Measurements from ENCODE around the gene GCSAM.

GCSAM gene

DNA sequence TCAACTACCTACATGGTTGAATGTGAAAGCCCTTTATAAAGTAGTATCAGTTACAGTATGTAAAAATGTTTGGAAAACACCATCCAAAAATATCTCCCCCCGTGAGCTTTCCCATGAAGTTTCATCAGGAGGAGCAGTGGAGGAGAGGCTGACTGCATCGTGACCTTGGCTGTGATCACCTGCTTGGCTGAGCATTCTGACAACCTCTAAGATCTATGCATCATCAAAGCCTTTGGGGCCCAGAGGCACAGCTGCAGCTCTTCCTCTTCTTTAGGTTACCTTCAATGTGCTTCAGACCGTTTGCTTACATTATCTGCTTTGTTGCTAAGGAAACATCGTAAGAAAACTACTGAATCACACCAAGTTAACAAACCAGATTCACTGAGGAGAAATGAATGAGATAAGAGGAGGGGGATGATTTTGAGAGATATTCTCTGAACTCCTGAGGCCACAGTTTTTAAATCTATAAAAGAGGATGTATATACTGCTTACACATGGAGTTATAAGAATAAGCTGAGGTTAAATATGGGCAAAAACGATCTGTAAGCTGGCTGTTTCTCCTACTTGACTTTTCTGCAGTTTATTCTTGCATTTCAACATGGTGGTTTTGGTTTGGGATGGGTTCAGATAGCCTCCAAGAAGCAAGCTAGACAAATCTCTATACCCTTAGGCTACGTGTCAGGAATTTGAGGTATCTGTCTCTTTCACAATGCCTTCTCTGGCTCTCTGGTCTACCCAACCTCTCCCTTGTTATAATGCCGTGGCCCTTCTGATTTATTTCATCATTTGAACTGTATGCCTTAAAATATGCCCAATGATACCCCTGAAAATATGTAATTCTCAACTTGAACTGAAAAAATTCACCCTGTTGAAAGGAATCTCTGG, 4.0 kb downstream of the GCSAM start:
- DNase-seq: no peak

DNA sequence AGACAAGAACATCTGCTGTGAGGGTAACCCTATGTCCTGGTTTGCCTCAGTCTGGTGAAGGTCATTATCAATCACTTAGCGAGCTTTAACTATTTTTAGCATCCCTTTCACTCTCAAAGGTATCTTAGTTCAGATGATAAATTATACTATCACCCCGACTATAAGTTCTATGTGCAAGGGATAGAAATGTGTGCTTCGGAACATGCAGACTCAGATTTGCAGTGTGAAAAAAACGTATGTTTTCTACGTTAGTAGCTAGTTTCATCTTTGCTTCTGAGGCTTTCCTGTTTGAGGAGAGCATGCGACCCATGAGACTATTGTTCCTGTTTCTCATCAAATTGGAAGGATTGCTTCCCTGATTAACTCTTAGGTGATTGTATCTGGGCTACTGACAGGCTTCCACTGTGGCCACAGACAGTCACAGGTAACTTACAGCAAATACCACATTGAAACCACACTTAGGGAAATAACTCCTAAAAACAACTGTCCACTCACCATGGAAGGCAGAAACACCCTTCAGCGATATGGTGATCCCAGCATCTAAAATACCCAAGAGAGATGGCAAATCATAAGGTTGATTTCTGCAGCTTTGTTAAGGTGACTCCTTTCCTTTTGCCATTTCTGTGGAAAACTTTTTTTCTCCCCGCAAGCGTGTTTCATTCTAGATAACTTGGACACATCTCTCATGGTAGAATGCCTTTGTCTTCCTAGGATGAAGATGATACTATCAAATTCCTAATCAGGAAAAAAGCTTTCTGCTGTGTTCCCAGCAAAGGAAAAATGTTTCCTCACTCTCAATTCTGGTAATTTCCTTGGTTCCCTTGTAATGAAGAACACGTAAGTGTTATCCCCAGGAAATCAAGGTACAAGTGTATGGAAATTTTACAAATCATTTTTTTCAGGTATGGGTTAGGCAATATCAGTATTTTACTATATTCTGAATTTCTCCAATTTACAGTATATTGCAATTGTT, 5.2 kb downstream of the GCSAM start:
- no peak for DNase-seq

DNA sequence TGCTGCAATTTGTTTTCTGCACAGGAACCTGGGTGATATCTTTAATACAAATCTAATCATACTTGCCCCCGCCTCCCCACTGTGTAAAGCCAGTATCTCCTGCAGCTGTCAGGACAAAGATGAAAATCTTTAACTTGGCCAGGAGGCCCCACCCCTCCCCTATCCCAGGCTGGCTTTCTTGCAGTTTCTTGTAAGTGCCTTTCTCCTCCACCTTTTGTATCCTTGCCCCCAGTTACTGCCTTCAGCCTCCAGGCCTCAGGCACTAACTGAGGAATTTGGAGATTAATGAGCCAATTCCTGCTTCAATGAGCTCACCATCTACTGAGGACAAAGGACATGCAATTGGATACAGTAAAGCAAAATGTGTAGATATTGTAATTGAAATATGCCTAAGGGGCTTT, 6.5 kb downstream of the GCSAM start:
- DNase-seq: no peak

DNA sequence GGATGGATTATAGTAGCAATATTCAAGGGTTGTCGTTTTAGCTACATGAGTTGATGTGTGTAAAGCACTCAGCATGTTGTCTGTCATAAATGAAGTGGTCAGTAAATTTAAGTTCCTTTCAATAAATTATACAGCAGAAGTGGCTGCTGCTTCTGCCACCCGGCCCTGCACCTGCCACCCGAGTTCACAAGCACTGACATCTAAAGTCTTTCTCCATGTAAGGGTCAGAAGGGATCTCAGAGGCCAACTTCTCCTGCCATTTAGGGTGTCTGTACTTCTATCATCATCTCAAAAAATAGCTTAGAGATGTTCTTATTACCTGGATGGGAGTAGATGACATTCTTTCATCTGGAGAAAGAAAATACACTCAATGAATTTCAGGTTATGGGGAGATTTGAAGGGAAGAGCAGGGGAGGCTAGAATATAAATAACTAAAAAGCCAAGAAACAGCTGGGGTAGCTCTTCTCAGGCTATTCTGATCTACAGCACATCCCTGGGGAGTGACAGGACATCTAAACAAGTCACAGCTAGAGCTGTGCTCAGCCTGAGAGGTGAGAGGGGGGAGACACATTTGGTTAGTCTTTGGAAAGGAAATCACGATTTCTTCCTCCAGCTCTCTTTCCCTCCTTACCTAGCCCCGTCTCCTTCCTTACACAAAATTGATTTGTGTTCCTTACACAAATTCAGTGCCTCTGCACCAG, 8.0 kb downstream of the GCSAM start:
- no peak for DNase-seq

DNA sequence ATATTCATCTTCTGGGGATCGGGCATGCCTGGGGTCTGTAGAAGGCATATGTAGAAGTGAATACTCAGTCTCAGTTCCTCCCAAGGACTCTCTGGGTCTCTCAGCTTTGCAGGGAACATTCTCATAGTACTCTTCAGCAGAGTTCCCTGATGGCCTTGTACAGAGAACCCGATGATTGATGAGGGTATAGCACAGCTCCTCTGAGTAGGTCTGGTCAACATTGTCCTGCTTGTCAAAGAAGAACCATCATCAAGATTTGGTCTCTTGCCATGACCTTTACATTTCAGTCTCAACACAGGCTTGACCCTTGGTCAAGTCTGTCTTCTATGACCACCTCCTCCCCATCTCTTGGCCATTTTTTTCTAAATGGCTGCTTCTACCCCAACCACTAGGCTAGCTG, 9.5 kb downstream of the GCSAM start:
- no peak for DNase-seq

DNA sequence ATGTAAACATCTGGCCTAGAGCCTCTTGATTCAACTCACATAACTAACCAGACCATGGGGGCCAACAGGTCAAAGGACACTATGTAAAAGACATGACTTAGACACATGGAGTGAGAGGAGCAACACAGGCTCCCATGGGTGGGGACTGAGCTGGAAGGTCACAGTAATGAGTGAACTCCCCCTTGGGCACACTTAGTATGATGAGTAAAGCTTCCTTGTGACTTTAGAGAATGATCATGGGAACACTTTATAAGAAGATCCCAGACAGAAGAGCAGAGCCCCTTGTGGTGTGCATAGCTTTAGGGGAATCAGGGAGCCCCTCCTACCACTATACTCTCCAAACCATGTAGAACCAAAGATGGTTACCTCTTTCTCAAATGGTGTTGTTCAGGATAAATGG, 10.2 kb downstream of the GCSAM start:
- DNase-seq: no peak

DNA sequence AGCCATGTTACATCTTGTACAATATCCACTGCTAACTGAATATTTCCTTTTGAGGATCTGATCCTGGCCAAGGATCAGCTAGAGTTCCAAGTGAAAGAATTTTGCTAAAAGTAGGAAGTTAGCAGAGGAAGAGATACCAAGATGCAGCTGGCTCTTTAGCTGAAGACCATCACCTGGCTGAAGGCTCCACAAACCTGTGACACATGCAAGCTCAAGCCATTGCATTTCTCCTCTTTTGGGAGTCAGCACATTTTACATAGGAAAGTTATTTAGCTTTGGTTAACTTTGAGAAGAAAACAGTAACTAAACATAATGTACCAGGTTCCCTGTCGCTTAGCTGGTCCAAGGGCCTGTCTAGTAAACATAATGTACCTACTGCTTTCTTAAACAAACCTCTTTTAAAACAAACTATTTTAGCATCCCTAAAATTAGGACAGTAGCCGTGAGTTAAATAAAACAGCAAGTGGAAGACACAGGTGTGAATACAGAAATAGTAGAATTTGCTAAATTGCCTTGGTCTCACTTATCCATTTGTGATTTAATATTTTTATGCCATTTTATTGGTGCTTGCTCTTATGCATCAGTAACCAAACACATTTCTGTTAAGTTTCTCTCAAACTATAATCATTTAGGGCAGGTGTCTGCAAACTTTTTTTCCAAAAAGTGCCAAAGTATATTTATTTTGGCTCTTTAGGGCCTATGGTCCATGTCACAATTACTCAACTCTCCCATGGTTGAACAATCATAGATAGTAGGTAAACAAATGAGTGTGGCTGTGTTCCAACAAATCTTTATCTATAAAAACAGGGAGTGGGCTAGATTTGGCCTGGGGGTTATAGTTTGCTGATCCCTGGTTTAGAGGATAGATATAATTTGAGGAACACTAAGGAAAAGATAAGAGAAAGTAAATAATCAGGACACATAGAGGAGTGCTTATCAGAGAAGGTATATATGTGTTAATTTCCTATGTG, 11.2 kb downstream of the GCSAM start:
- no peak for DNase-seq

DNA sequence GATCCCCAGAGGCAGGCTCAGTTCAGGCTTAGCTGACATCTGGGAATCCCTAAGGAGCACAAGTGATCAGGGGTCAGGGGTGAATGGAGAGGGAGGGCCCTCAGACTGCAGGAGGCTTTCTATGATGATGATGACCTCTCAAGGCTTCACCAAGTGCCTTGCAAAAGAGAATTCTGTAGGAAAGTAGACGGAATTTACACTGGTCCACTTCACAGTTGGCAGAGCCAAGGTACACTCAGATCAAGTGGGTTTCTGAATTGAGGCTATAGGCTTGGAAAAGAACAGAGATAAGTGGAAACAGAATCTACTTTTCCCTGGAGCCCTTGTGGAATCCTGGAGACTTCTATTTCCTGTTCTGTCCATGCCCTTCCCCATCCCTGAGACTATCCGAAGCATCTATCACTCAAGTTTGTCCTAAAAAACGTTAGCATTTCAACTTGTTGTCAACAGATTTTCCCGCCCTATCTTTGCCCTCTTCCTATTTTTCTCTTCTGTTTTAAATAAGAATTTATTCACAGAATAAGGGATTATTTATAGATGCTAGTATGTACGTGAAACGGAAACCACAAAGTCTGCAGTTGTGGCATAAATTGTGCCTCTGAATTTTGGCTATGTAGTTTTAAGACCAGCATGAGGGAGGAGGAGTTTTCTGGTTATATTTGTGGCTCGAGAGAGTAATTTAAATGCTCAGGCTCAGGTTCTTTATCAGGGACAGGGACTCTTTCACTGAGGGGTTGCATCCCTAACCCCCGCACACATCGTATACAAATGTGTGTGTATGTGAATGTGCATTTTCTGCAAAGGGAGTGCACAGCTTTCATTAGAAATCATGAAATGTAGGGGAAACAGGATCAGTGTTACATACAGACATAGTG, 12.8 kb downstream of the GCSAM start:
- DNase-seq: no peak

DNA sequence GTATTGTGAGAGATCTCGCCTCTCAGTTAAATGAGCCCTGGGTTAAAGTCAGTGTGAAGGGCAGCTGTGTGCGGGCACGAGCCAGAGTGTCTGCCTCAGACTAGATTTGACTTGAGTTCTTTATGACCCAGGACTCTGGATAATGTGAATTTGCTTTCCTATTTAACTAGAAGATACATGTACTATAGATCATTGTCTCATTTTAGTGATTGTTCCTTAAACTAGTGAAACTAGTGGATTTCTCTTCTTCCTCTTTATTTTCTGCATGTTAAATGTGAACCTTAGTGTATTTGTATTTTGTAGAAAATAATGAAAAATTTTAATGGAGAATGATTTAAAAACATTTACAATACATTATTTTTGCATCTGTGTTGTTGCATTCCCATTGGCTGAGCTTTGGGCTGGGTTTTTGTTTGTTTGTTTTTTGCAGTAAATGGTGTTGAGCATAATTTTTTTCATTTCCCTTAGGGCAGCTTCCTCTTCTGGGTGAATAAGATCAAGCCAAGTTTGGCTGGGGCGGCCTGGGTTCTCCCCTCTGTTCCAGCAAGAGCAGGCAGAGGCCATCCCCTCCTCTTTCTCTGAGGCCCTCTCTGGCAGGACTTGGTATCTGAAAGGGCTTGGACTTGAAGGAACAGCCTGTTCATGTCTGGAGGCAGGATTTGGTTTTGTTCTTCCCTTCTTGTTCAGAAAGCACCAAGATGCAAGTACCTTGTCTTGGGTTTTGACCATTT, 15.0 kb downstream of the GCSAM start:
- no peak for DNase-seq

DNA sequence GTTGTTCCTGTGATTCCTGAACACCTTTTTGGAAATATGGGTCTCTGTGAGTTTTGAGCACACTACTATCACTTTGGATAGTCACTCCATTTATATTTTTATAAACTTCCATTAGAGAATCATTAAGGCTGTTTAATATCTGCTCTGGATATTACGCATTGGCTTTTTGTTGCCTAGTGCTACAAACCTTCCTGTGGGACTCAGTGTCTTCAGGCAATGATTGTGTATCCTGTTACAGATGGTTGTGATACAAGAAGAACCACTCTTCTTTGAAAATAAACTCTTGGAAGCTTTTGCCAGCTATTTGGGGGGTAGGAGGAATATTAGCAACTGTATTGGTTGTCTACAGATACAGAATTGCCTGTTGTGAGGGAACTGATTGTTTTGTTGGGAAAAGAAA, 15.6 kb downstream of the GCSAM start:
- no peak for DNase-seq

DNA sequence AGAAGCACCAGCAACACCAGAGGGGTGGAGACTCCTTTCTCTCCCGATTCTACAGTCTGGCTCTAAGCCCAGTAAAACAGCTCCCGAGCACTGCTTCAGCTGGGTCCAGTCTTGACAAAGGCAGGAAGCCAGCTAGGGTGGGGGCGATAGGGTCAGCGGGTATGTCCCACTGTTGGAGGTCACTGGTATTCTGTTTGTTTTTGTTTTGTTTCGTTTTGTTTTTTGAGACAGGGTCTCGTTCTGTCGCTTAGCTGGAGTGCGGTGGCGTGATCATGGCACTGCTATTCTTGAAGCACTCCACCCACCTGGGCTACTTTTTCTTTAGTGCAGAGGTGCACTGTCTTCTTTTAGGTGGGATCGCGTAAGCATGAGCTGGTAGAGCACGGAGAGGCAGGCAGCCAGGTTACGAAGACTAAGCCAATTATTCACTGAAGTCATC, 16.3 kb downstream of the GCSAM start:
- DNase-seq: no peak

DNA sequence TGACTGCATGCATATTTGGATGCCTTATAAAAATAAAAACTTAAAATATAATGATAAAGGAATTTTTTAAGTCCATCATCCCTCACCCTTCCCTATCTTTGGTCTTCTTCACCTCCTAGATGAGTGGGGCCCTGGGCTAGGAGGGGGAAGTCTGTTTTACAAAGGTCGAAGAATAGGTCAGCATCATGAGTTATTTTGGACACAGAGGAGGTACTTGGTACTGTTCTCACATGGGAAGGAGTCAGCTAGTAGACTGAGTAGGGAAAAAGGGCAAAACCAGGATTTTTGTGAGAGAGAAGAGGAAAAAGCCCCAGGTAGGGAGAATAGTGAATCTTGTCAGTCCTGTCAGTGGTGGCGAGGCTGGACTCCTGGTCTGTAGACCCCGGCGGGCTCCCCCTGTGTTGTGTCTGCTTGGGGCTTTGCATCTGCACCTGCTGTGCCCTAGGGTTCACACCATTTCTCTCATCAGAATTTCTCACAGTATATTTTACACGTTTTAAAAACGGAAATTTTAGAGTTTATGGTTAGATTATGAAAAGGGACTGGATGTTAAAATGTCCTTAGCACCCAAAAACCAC, 17.2 kb downstream of the GCSAM start:
- no peak for DNase-seq

DNA sequence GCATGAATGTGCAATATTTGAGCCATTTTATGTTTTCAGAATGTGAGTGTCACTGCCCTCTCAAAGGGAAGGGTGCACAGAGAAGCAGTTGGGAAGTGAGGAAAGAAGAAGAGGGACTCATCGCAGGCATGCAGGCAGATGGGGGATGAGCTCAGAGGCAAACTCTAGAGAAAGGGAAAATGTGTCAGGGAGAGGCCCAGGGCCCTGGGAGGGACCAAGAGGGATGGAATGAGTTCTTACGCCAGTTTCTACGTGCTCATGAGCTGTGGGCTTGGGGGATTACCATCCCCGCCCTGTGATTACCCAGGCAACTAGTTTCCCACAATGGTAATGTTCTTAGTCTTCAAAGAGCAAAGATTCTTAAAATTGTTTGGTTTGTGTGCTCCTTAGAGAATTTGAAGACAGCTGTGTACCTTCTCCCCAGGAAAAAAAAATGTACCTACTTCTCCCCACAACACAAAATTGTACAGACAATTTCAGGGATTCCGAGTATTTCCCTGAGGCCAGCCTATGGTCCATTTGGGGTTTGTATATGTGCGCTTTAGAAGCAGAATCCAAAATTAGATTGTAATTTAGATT, 17.8 kb downstream of the GCSAM start:
- DNase-seq: no peak

DNA sequence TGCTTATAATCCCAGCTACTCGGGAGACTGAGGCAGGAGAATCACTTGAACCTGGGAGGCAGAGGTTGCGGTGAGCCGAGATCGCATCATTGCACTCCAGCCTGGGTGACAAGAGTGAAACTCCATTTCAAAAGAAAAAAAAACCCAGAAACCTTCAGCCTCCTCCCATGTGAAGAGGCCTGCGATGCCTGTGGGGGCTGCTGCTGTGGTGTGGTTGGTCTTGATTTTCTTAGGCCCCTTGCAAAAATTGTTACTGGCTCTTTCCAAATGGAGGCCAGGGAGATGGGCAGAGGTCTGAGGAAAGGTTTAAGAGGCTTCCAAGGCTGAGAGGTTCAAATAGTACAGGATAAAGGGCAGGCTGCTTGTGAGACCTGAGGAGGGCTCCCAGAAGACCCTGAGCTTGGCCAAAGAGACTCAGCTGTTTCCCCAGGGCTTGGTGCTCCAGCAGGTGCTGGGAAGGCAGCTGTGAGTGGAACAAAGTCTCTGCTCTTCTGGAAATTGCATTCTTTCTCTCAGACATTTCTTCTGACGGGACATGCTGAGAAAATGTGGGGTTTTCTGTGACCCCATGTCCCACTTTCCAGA, 18.4 kb downstream of the GCSAM start:
- no peak for DNase-seq

DNA sequence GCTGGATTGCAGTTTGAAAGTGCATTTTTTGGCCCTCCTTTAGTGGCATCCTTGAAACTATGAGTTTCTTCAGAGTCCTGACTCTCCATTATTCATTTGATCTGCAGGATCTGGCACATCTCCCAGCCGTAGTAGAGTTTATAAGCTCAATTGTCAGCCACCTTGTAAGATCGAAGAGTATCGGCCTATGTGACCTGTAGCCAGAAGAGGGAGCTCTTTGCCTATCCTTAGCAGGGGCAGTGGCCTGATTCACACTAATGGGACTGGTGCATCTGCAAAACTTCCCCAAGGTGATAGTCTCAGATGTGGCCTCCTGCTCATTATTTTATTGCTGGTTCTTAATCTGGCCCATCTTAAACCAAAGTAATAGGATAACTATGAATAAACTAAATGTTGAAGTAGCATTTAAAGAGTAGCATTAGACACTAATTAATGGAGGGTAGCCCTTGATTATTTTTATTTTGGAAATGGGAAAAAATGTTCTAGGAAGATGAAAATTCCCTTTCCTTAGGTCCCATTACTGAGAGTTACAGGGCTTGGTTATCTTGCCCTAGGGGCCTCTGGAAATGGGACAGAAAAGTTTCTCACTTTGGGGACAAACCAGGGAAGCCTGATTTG, 21.2 kb downstream of the GCSAM start:
- no peak for DNase-seq

DNA sequence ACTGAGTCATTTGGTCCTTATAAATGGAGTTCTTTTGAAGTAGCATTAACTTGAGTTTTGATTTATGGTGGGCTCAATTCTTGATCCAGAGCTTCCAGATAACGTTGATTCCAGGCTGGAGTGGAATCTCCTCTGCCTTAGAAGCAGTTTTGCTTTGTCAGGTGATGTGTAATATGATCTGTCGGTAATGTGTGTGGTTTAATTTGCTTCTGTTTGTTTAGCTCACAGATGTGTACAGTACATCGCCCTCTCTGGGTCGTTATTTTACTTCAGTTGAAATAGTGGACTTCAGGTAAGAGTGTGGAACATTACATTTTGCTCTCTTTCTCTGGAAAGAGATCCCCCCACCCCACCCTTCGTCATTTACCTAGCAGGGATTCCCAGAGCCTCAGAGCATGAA, 23.7 kb downstream of the GCSAM start:
- DNase-seq: no peak

DNA sequence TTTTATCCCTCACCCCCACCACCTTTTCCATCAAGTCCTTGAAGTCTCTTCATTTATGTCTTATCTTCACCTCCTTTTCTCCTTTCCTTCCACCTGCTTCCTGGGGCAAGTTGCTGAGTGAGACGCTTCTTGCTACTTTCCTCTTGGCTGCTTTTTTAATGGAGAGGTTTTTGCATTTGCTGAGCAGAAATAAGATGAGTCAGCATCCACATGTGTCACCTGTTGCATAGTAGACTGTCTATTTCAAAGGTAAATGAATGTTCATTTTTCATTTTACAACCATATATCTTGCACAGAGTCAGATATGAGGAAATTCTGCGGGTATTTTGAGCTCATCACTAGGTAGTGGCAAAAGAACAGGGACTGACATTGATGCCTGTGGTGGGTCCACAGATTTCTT, 28.3 kb downstream of the GCSAM start:
- DNase-seq: no peak

DNA sequence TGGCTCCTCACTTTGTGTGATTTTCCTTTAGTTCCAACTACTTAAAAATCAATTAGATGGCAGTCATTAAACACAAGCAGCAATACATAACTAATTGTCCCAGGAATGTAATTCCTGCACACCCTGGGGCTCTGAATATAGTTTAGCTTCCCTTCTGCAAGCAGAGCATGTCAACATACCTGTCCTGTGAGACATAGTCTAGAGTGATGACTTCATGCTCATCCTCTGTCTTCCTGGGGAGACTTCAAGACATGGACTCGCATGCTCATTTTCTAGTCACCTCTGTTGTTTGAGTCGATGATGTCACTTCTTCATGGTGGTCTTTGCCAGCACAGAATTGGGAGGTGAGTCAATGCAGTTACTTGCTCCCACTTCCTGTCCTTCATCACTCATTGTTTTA, 31.1 kb downstream of the GCSAM start:
- DNase-seq: no peak

DNA sequence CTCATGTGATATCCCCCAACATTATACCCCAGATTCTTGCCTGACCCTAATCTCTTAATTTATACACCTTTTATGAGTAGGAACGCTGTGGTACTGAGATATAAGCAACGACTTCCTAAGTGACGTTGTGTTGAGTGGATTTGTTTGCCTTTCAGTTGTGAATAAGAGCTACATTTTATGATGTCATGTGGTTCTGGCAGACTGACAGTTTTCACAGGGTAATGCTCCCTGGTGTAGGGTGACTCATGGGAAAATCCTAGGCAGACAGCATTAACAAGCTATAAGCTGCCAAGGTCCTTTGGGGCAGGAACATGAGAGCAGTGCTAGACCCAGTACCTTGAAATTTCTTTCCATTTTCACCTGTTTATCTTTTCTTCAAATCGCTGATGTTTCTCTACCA, 35.7 kb downstream of the GCSAM start:
- DNase-seq: no peak

All from cortex of kidney (tissue), 1 donor.